ENCODE measurements around the gene SLC4A4.

SLC4A4 gene

GRCh38 chr4:71429962-71430361 lies 91.1 kb downstream of the SLC4A4 start:
- TF ChIP-seq CTCF (IDR thresholded peaks at IDR 0.05; ENCODE audit: low read length) (no peak), EZH2 (IDR thresholded peaks at IDR 0.05; ENCODE audit: borderline replicate concordance, low read length) (no peak)
- Histone ChIP-seq H3K9ac (ENCODE audit: low read length) (no peak overlapping the region), H3F3A (ENCODE audit: insufficient read depth, low read length) (no peaks in the 10 kb centered on the region), H2AFZ (ENCODE audit: low read length) (no peak overlapping the region), H3K9me2 (ENCODE audit: low read depth, low read length) (no peaks in the 10 kb centered on the region), H3K79me2 (ENCODE audit: insufficient read depth, low read length) (no peaks in the 10 kb centered on the region), H3K36me3 (ENCODE audit: insufficient read depth, low read length) (no peaks in the 10 kb centered on the region), H3K27ac (ENCODE audit: low read depth, low read length, poor library complexity, severe bottlenecking) (no peak overlapping the region), H4K20me1 (ENCODE audit: insufficient read depth, low read length) (no peaks in the 10 kb centered on the region), H3K4me3 (ENCODE audit: low read depth, low read length, poor library complexity, severe bottlenecking) (no peak overlapping the region), H3K9me3 (ENCODE audit: low read length) (no peaks in the 10 kb centered on the region), H3K4me1 (ENCODE audit: insufficient read depth, low read length, severe bottlenecking) (no peaks in the 10 kb centered on the region), H3K4me2 (ENCODE audit: low read length) (no peak overlapping the region), H3K27me3 (ENCODE audit: insufficient read depth, low read length) (no peaks in the 10 kb centered on the region)

- TF ChIP-seq CTCF (IDR thresholded peaks at IDR 0.05; ENCODE audit: low read length) (no peak), EZH2 (IDR thresholded peaks at IDR 0.05; ENCODE audit: borderline replicate concordance, low read length) (no peak)
Observed at GRCh38 chr4:71430609-71431008, 91.8 kb downstream of the SLC4A4 start.

GRCh38 chr4:71440612-71441011 lies 101.8 kb downstream of the SLC4A4 start:
- Histone ChIP-seq H3K9me2 (ENCODE audit: low read depth, low read length) (no peaks in the 10 kb centered on the region), H3K4me1 (ENCODE audit: insufficient read depth, low read length, severe bottlenecking) (no peaks in the 10 kb centered on the region), H3K9me3 (ENCODE audit: low read length) (no peaks in the 10 kb centered on the region), H3F3A (ENCODE audit: insufficient read depth, low read length) (no peaks in the 10 kb centered on the region), H3K79me2 (ENCODE audit: insufficient read depth, low read length) (no peaks in the 10 kb centered on the region), H2AFZ (ENCODE audit: low read length) (no peak overlapping the region), H3K9ac (ENCODE audit: low read length) (no peak overlapping the region), H3K27ac (ENCODE audit: low read depth, low read length, poor library complexity, severe bottlenecking) (no peak overlapping the region), H3K27me3 (ENCODE audit: insufficient read depth, low read length) (no peaks in the 10 kb centered on the region), H3K4me3 (ENCODE audit: low read depth, low read length, poor library complexity, severe bottlenecking) (no peak overlapping the region), H4K20me1 (ENCODE audit: insufficient read depth, low read length) (no peaks in the 10 kb centered on the region), H3K4me2 (ENCODE audit: low read length) (no peak overlapping the region), H3K36me3 (ENCODE audit: insufficient read depth, low read length) (no peaks in the 10 kb centered on the region)
- TF ChIP-seq EZH2 (IDR thresholded peaks at IDR 0.05; ENCODE audit: borderline replicate concordance, low read length), result no peak
- TF ChIP-seq CTCF (IDR thresholded peaks at IDR 0.05; ENCODE audit: low read length), result no peak

More at GRCh38 chr4:71430609-71431008, 91.8 kb downstream of the SLC4A4 start:
- H3K4me3 ChIP-seq (ENCODE audit: low read depth, low read length, poor library complexity, severe bottlenecking), result no peak overlapping the region
- H2AFZ ChIP-seq (ENCODE audit: low read length), result no peak overlapping the region
- H3F3A ChIP-seq (ENCODE audit: insufficient read depth, low read length), result no peaks in the 10 kb centered on the region
- no peaks in the 10 kb centered on the region for H3K9me2 ChIP-seq (ENCODE audit: low read depth, low read length)
- no peaks in the 10 kb centered on the region for H3K9me3 ChIP-seq (ENCODE audit: low read length)
- H3K4me2 ChIP-seq (ENCODE audit: low read length), result no peak overlapping the region
- no peaks in the 10 kb centered on the region for H3K36me3 ChIP-seq (ENCODE audit: insufficient read depth, low read length)
- H4K20me1 ChIP-seq (ENCODE audit: insufficient read depth, low read length), result no peaks in the 10 kb centered on the region
- no peaks in the 10 kb centered on the region for H3K4me1 ChIP-seq (ENCODE audit: insufficient read depth, low read length, severe bottlenecking)
- H3K27ac ChIP-seq (ENCODE audit: low read depth, low read length, poor library complexity, severe bottlenecking), result no peak overlapping the region
- H3K27me3 ChIP-seq (ENCODE audit: insufficient read depth, low read length), result no peaks in the 10 kb centered on the region
- H3K9ac ChIP-seq (ENCODE audit: low read length), result no peak overlapping the region
- no peaks in the 10 kb centered on the region for H3K79me2 ChIP-seq (ENCODE audit: insufficient read depth, low read length)
